H1 (cell line): ENCODE measurements around the gene CHI3L1. TPM values are rescaled to one million over a fixed set of nuclear protein-coding genes. Genes with fewer than 3 reads are reported as not detected.

Experiments used
- CTCF ChIA-PET: fragments of 300-600 bp; sonication (Branson Sonifier 250); formaldehyde crosslinking; loops from one replicate; lab custom pipeline; 2021; ENCODE audit not compliant: partially characterized antibody; lab: Charles Lee
- POLR2A ChIA-PET: fragments of 300-600 bp; sonication (Branson Sonifier 250); formaldehyde crosslinking; loops from one replicate; lab custom pipeline; 2021; ENCODE audit warnings: inconsistent platforms; ENCODE audit not compliant: partially characterized antibody; lab: Charles Lee
- DNase-seq, 2 experiments: peaks; one replicate each; pipeline versions ENCODE4 v3.0.0 to v3.0.0-alpha.2; 2010 to 2022; ENCODE audit warnings: low spot score in 2 of 2, low read depth in 1 of 2, mixed read lengths in 1 of 2
- FAIRE-seq: peaks from 2 replicates; lab custom pipeline; 2011; peaks lifted over from hg19 to GRCh38; lab: Jason Lieb, UNC
- H2AFZ ChIP-seq: 2 replicates; pipeline ENCODE4 v1.8.1; 2012; ENCODE audit warnings: low read length, inconsistent platforms
- H2AK5ac ChIP-seq: 2 replicates; pipeline ENCODE4 v1.6.1; 2013; ENCODE audit warnings: low read depth, low read length
- H2BK120ac ChIP-seq: replicated peaks from 2 replicates; pipeline ENCODE3; 2013; ENCODE audit warnings: low read depth, low read length, inconsistent platforms
- H2BK12ac ChIP-seq: 2 replicates; pipeline ENCODE4 v1.6.1; 2013; ENCODE audit warnings: low read depth, low read length
- H2BK15ac ChIP-seq: 2 replicates; pipeline ENCODE4 v1.6.1; 2013; ENCODE audit warnings: low read length
- H2BK20ac ChIP-seq: 2 replicates; pipeline ENCODE4 v1.6.1; 2013; ENCODE audit warnings: low read length
- H2BK5ac ChIP-seq: 2 replicates; pipeline ENCODE4 v1.6.1; 2013; ENCODE audit warnings: low read depth, low read length
- H3K14ac ChIP-seq: 2 replicates; pipeline ENCODE4 v1.6.1; 2013; ENCODE audit warnings: inconsistent platforms; ENCODE audit not compliant: insufficient read length
- H3K18ac ChIP-seq: 2 replicates; pipeline ENCODE4 v1.6.1; 2013; ENCODE audit warnings: low read length; ENCODE audit errors: extremely low read depth
- H3K23ac ChIP-seq: 2 replicates; pipeline ENCODE4 v1.6.1; 2013; ENCODE audit warnings: inconsistent platforms; ENCODE audit not compliant: insufficient read length
- H3K23me2 ChIP-seq: 2 replicates; pipeline ENCODE4 v1.6.1; 2013; ENCODE audit warnings: low read depth, low read length
- H3K27ac ChIP-seq: 2 replicates; pipeline ENCODE4 v1.6.1; 2011; ENCODE audit warnings: low read depth, low read length, inconsistent platforms
- H3K27me3 ChIP-seq, 4 experiments: replicated peaks in 1 of 4; 1 replicate in 1 of 4; 2 replicates in 3 of 4; pipeline versions ENCODE4 v1.6.1 to v1.8.1; 2011 to 2013; ENCODE audit warnings: low read length in 3 of 4, mild to moderate bottlenecking in 3 of 4, inconsistent platforms in 2 of 4, mixed read lengths in 2 of 4, moderate library complexity in 1 of 4; ENCODE audit not compliant: control insufficient read depth in 3 of 4, insufficient read depth in 3 of 4; ENCODE audit errors: extremely low read depth in 1 of 4
- H3K36me3 ChIP-seq, 4 experiments: 2 replicates each; pipeline versions ENCODE4 v1.6.1 to v1.8.1; 2011 to 2013; ENCODE audit warnings: mild to moderate bottlenecking in 4 of 4, low read length in 3 of 4, moderate library complexity in 2 of 4, control low read depth in 1 of 4, inconsistent platforms in 1 of 4; ENCODE audit not compliant: insufficient read depth in 4 of 4, control insufficient read depth in 2 of 4
- H3K4ac ChIP-seq: replicated peaks from 2 replicates; pipeline ENCODE3; 2013; ENCODE audit warnings: low read length, low read depth, mixed read lengths, inconsistent platforms; ENCODE audit not compliant: insufficient read length
- H3K4me1 ChIP-seq, 4 experiments: replicated peaks in 1 of 4; 1 replicate in 1 of 4; 2 replicates in 3 of 4; pipeline versions ENCODE4 v1.6.1 to v1.8.1; 2011 to 2013; ENCODE audit warnings: low read length in 3 of 4, inconsistent platforms in 2 of 4, mixed read lengths in 1 of 4; ENCODE audit not compliant: insufficient read depth in 4 of 4, control insufficient read depth in 3 of 4
- H3K4me2 ChIP-seq, 2 experiments: 2 replicates each; pipeline versions ENCODE4 v1.6.1 to v1.8.1; 2011 to 2013; ENCODE audit warnings: low read depth in 2 of 2, low read length in 2 of 2, control low read depth in 1 of 2, inconsistent platforms in 1 of 2, mild to moderate bottlenecking in 1 of 2; ENCODE audit not compliant: insufficient read depth in 1 of 2
- H3K4me3 ChIP-seq, 4 experiments: fragments of 200-600, 300-600 bp in 1 of 4; sonication (generic), shearing (Covaris generic), sonication (Bioruptor Twin) in 1 of 4; 2 replicates each; pipeline versions ENCODE4 v1.5.1 to v1.8.1; 2011 to 2016; ENCODE audit warnings: low read length in 4 of 4, low read depth in 3 of 4, control low read depth in 2 of 4, inconsistent platforms in 2 of 4, mild to moderate bottlenecking in 2 of 4, mixed read lengths in 1 of 4, moderate library complexity in 1 of 4; ENCODE audit not compliant: insufficient read depth in 2 of 4; ENCODE audit errors: extremely low read depth in 1 of 4
- H3K56ac ChIP-seq: replicated peaks from 2 replicates; pipeline ENCODE3; 2013; ENCODE audit warnings: low read depth, mild to moderate bottlenecking, mixed read lengths, low read length, inconsistent platforms; ENCODE audit not compliant: insufficient read length
- H3K79me1 ChIP-seq: 2 replicates; pipeline ENCODE4 v1.6.1; 2013; ENCODE audit warnings: low read depth, low read length, control low read depth
- H3K79me2 ChIP-seq, 2 experiments: 2 replicates each; pipeline versions ENCODE4 v1.6.1 to v1.8.1; 2012 to 2013; ENCODE audit warnings: low read length in 2 of 2, mild to moderate bottlenecking in 2 of 2, inconsistent platforms in 1 of 2; ENCODE audit not compliant: insufficient read depth in 2 of 2, control insufficient read depth in 1 of 2
- H3K9ac ChIP-seq, 4 experiments: replicated peaks in 1 of 4; 1 replicate in 1 of 4; 2 replicates in 3 of 4; pipeline versions ENCODE4 v1.6.1 to v1.8.1; 2011 to 2013; ENCODE audit warnings: low read depth in 3 of 4, low read length in 3 of 4, control low read depth in 2 of 4, mild to moderate bottlenecking in 2 of 4, moderate library complexity in 2 of 4, inconsistent platforms in 1 of 4; ENCODE audit errors: extremely low read depth in 1 of 4
- H3K9me3 ChIP-seq, 2 experiments: 2 replicates each; pipeline versions ENCODE4 v1.6.1 to v1.8.1; 2012 to 2013; ENCODE audit warnings: mild to moderate bottlenecking in 2 of 2, moderate library complexity in 2 of 2, control low read depth in 1 of 2, inconsistent platforms in 1 of 2, low read depth in 1 of 2, low read length in 1 of 2, mixed read lengths in 1 of 2; ENCODE audit not compliant: insufficient read depth in 2 of 2
- H4K20me1 ChIP-seq, 2 experiments: replicated peaks in 1 of 2; 2 replicates each; pipeline versions ENCODE3 to v1.8.1; 2011 to 2013; ENCODE audit warnings: inconsistent platforms in 2 of 2, low read length in 2 of 2, mild to moderate bottlenecking in 1 of 2; ENCODE audit not compliant: insufficient read depth in 2 of 2, control insufficient read depth in 1 of 2
- H4K5ac ChIP-seq: 2 replicates; pipeline ENCODE4 v1.6.1; 2013; ENCODE audit warnings: low read length, low read depth, mixed read lengths, inconsistent platforms; ENCODE audit not compliant: insufficient read length
- H4K8ac ChIP-seq: 2 replicates; pipeline ENCODE4 v1.8.0; 2013; ENCODE audit warnings: mild to moderate bottlenecking, moderate library complexity, low read length, inconsistent platforms; ENCODE audit not compliant: insufficient read depth; ENCODE audit errors: extremely low read depth
- H4K91ac ChIP-seq: replicated peaks from 2 replicates; pipeline ENCODE3; 2013; ENCODE audit warnings: low read length, mixed read lengths, inconsistent platforms; ENCODE audit not compliant: insufficient read length
- CTBP2 ChIP-seq: IDR thresholded peaks from 2 replicates; pipeline ENCODE4 v1.7.0; 2011; ENCODE audit warnings: borderline replicate concordance, mild to moderate bottlenecking, moderate library complexity, mixed read lengths, low read length; ENCODE audit not compliant: insufficient read depth, insufficient read length
- E2F6 ChIP-seq: IDR thresholded peaks from 2 replicates; pipeline ENCODE4 v1.6.1; 2012; ENCODE audit warnings: inconsistent platforms
- HDAC2 ChIP-seq, 2 experiments: fragments of 300-600 bp in 1 of 2; sonication (generic) in 1 of 2; IDR thresholded peaks; 2 replicates each; pipeline ENCODE4 v1.6.1; 2011 to 2012; ENCODE audit warnings: low read depth in 2 of 2, low read length in 2 of 2, mild to moderate bottlenecking in 2 of 2, moderate library complexity in 2 of 2, borderline replicate concordance in 1 of 2, inconsistent platforms in 1 of 2
- JUND ChIP-seq: IDR thresholded peaks from 2 replicates; pipeline ENCODE4 v1.6.1; 2011; ENCODE audit warnings: mild to moderate bottlenecking, improper control_type of control experiment, low read length
- MAX ChIP-seq: IDR thresholded peaks from 2 replicates; pipeline ENCODE4 v1.6.1; 2012; ENCODE audit warnings: inconsistent platforms
- PHF8 ChIP-seq: fragments of 200-600 bp; sonication (generic); conservative IDR thresholded peaks from 2 replicates; pipeline ENCODE4 v1.7.1; 2012; ENCODE audit warnings: low read depth, mild to moderate bottlenecking, inconsistent platforms, low read length, moderate library complexity
- POLR2A ChIP-seq, 2 experiments: IDR thresholded peaks; 1 replicate in 1 of 2; 2 replicates in 1 of 2; pipeline ENCODE4 v1.6.1; 2011; ENCODE audit warnings: low read depth in 2 of 2, low read length in 2 of 2, mild to moderate bottlenecking in 2 of 2; ENCODE audit errors: control extremely low read depth in 1 of 2
- POLR2AphosphoS5 ChIP-seq: IDR thresholded peaks from 2 replicates; pipeline ENCODE4 v1.6.1; 2011; ENCODE audit warnings: low read depth, low read length
- SAP30 ChIP-seq: fragments of 300-600 bp; sonication (generic); IDR thresholded peaks from 2 replicates; pipeline ENCODE4 v1.7.1; 2012; ENCODE audit warnings: low read length, moderate library complexity, mild to moderate bottlenecking, inconsistent platforms; ENCODE audit not compliant: insufficient read depth, insufficient replicate concordance
- SIX5 ChIP-seq: IDR thresholded peaks from 2 replicates; pipeline ENCODE4 v1.6.1; 2011; ENCODE audit warnings: mild to moderate bottlenecking, low read depth, low read length
- TBP ChIP-seq: IDR thresholded peaks from 2 replicates; pipeline ENCODE4 v1.6.1; 2011; ENCODE audit warnings: low read depth, low read length, improper control_type of control experiment
- WGBS, 2 experiments: shearing (Covaris generic) in 1 of 2; methylation state at CpG; one replicate each; pipeline versions ENCODE4 v1.1.6 to v1.1.7; 2013 to 2015; ENCODE audit warnings: low lambda C conversion rate in 2 of 2, mixed read lengths in 2 of 2, inconsistent platforms in 1 of 2, low coverage in 1 of 2, missing lambda C conversion rate in 1 of 2; ENCODE audit not compliant: insufficient replicate concordance in 2 of 2, insufficient coverage in 1 of 2, insufficient read length in 1 of 2; ENCODE audit errors: extremely low coverage in 1 of 2, missing lambda C conversion rate in 1 of 2; 5-methylcytosine and 5-hydroxymethylcytosine counted together
- polyA plus RNA-seq, 7 experiments: library from polyadenylated mRNA; depleted of rRNA in 3 of 7; stranded (reverse) in 5 of 7; unstranded in 2 of 7; fragments of >200 nt in 5 of 7; fragments of 200-250 nt in 2 of 7; gene quantifications; 1 replicate in 5 of 7; 2 replicates in 1 of 7; 4 replicates in 1 of 7; pipeline versions ENCODE4 v1.2.1 to v1.2.3, GENCODE V29; 2011 to 2013; ENCODE audit warnings: missing spikeins in 2 of 7, mixed read lengths in 2 of 7
- total RNA-seq: library from RNA; stranded (reverse); fragmentation: NEBNext Ultra II Directional; extraction: Animal tissue kit (Norgen Biotek cat#: 25700); gene quantifications from 2 replicates; pipeline ENCODE4 v1.2.1, GENCODE V29; 2021

CHI3L1 gene
- total and polyA plus RNA-seq, 2 of the 8 experiments (the other 6 are each of a cell fraction or from before 2014, with no cell fraction given): 1.0 TPM; not detected in 1

GRCh38 chr1:203199816-203200571 is 13.5 kb upstream of the CHI3L1 start:
- Histone ChIP-seq H3K79me2 (no peaks in the 10 kb centered on the region), H3K36me3 (no peaks in the 10 kb centered on the region), H2BK20ac (no peak overlapping the region), H3K23me2 (no peaks in the 10 kb centered on the region), H3K9ac (no peak overlapping the region), H3K4ac (no peak overlapping the region), H3K79me1 (no peaks in the 10 kb centered on the region), H4K20me1 (no peaks in the 10 kb centered on the region), H2BK12ac (no peak overlapping the region), H3K27me3 (no peaks in the 10 kb centered on the region; a peak in 1 of 7 replicates), H3K18ac (no peak overlapping the region), H2AFZ (no peak overlapping the region), H2AK5ac (no peak overlapping the region), H2BK120ac (no peak overlapping the region), H4K91ac (no peak overlapping the region), H4K5ac (no peak overlapping the region), H3K9me3 (no peaks in the 10 kb centered on the region), H3K4me2 (no peak overlapping the region), H2BK5ac (no peak overlapping the region), H3K4me1 (peaks cover 0 to 3% (median 0%) of the 10 kb centered on the region in 4 experiments; a peak in 1 of 7 replicates), H4K8ac (no peak overlapping the region), H3K4me3 (no peak overlapping the region), H3K14ac (no peak overlapping the region), H2BK15ac (no peak overlapping the region), H3K27ac (no peak overlapping the region), H3K56ac (no peak overlapping the region), H3K23ac (no peak overlapping the region)
- WGBS, 2 experiments: 84% methylated on average over 8 of the region's 8 CpGs; no CpG with 5 or more reads in 1 of the 2 experiments
- no peak for DNase-seq
- ChIA-PET POLR2A (interaction anchor here (1.1 kb wide), 1 partner anchor 11 kb away, joined by 4 read pairs; no protein-coding TSS in a partner anchor), CTCF (interaction anchor here (0.7 to 6.7 kb wide), 21 partner anchors 8 to 166 kb away, joined by 3 to 55 read pairs (median 4); partner anchors contain the start of gene ADORA1)
- no peak for FAIRE-seq
- TF ChIP-seq PHF8 (no peak), HDAC2 (IDR thresholded peaks at IDR 0.05; ENCODE audit: borderline replicate concordance in 1 of 2, low read depth in 2 of 2, low read length in 2 of 2) (no peak), MAX (no peak), POLR2A (IDR thresholded peaks at IDR 0.05; ENCODE audit: control extremely low read depth in 1 of 2, low read depth in 2 of 2, low read length in 2 of 2) (no peak), TBP (no peak), SIX5 (no peak), CTBP2 (no peak), JUND (no peak), E2F6 (no peak), SAP30 (no peak), POLR2AphosphoS5 (no peak)
